ENCODE measurements around the gene SYP. TPM values are rescaled to one million over a fixed set of nuclear protein-coding genes. Genes with fewer than 3 reads are reported as not detected.
A peak's percentile ranks its signal among the peaks of the same experiment; 100 is the strongest.

SYP gene
- total and polyA plus RNA-seq, 9 of the 15 experiments (the other 6 are each of a cell fraction or from before 2014, with no cell fraction given): 0.48 to 5.1 (median 2.6) TPM

DNA sequence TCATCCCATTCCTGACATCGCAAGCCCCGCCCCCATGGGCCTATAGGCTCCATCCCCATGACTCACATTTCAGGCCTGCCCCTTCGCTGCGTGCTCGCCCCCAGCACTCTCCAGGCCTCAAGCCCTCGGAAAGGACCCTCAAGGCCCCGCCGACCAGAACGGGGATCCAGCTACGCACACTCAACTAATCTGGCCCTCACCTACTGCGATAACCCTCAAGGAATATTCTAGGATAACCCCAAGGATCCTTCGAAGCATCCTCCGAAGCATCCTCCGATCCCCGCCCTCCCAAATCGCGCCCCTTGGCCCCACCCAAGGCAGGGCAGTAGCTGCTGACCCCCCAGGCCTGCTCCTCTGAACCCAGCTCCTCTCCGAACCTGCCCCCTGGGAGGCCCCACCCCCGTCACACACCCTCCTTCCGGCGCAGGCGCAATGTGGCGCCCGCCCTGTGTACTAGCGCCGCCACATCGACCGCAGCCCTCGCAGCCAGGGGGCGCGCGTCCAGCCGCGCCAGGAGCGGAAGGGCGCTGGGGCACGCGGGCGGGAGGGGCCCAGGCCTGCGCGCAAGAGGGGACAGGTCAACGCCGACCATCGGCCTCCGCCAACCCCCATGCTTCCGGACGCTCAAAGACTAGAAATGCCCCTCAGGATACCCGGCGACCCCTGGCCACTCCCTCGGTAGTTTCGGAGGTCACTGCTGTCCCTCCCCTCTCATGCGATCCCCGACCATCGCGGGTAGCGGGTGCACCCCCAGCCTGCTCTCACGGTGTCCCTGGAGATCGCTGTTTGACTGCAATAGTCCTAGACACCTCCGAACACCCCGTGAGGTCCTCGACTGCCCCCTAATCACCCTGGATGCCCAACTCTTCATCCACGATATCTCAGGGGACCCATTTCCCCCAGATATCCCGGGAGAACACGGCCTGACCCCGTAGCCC lies 43.8 kb downstream of the SYP start (continued):
- TF ChIP-seq, protein P1, sequence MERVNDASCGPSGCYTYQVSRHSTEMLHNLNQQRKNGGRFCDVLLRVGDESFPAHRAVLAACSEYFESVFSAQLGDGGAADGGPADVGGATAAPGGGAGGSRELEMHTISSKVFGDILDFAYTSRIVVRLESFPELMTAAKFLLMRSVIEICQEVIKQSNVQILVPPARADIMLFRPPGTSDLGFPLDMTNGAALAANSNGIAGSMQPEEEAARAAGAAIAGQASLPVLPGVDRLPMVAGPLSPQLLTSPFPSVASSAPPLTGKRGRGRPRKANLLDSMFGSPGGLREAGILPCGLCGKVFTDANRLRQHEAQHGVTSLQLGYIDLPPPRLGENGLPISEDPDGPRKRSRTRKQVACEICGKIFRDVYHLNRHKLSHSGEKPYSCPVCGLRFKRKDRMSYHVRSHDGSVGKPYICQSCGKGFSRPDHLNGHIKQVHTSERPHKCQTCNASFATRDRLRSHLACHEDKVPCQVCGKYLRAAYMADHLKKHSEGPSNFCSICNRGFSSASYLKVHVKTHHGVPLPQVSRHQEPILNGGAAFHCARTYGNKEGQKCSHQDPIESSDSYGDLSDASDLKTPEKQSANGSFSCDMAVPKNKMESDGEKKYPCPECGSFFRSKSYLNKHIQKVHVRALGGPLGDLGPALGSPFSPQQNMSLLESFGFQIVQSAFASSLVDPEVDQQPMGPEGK (CRISPR knock-in tag; IDR thresholded peaks at IDR 0.05; ENCODE audit: borderline replicate concordance): peak; percentile 23; the same call in 1 of the 2 replicates
- TF ChIP-seq MAX (CRISPR knock-in tag; IDR thresholded peaks at IDR 0.05) (peak; percentile 99), KDM5B (IDR thresholded peaks at IDR 0.05; ENCODE audit: insufficient replicate concordance, low read depth, low read length) (peak; percentile 10), ARHGAP35 (IDR thresholded peaks at IDR 0.05; ENCODE audit: partially characterized antibody) (no peak), NRF1 (conservative IDR thresholded peaks at IDR 0.05 in 1 of 2, IDR thresholded peaks at IDR 0.05 in 1 of 2) (peak; percentile 93 to 94), SMARCA5 (IDR thresholded peaks at IDR 0.05) (peak; percentile 79; the same call in 1 of the 2 replicates), RBM15 (IDR thresholded peaks at IDR 0.05; ENCODE audit: insufficient read depth, low read length) (no peak), NFIC (IDR thresholded peaks at IDR 0.05) (0 out of 2 replicates have a peak, but pooled peaks have one; percentile 16), FOXK1 (CRISPR knock-in tag; IDR thresholded peaks at IDR 0.05; ENCODE audit: borderline replicate concordance) (0 out of 2 replicates have a peak, but pooled peaks have one; percentile 87), ZNF146 (CRISPR knock-in tag; IDR thresholded peaks at IDR 0.05; ENCODE audit: unreplicated experiment) (no peak), EP400 (IDR thresholded peaks at IDR 0.05) (peak; percentile 59)
- TF ChIP-seq, protein P2, sequence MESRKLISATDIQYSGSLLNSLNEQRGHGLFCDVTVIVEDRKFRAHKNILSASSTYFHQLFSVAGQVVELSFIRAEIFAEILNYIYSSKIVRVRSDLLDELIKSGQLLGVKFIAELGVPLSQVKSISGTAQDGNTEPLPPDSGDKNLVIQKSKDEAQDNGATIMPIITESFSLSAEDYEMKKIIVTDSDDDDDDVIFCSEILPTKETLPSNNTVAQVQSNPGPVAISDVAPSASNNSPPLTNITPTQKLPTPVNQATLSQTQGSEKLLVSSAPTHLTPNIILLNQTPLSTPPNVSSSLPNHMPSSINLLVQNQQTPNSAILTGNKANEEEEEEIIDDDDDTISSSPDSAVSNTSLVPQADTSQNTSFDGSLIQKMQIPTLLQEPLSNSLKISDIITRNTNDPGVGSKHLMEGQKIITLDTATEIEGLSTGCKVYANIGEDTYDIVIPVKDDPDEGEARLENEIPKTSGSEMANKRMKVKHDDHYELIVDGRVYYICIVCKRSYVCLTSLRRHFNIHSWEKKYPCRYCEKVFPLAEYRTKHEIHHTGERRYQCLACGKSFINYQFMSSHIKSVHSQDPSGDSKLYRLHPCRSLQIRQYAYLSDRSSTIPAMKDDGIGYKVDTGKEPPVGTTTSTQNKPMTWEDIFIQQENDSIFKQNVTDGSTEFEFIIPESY (CRISPR knock-in tag; IDR thresholded peaks at IDR 0.05): peak; percentile 96
